ENCODE results near the gene CCDC83. TPM values are rescaled to one million over a fixed set of nuclear protein-coding genes. Genes with fewer than 3 reads are reported as not detected.

Gene CCDC83
- total and polyA plus RNA-seq, 9 of the 15 experiments (the other 6 are each of a cell fraction or from before 2014, with no cell fraction given): not detected

GRCh38 chr11:85912414-85912813 is 57.2 kb downstream of the CCDC83 start:
- H3K9ac ChIP-seq (ENCODE audit: insufficient read depth in 1 of 2, low read depth in 2 of 2, low read length in 2 of 2): no peak overlapping the region
- no peaks in the 10 kb centered on the region for H3K79me2 ChIP-seq (ENCODE audit: control insufficient read depth, insufficient read depth, low read length)
- H2AFZ ChIP-seq (ENCODE audit: low read depth, low read length): no peak overlapping the region
- BruUV-seq (replicated peaks): no TSS peak
- H3K27me3 ChIP-seq (ENCODE audit: control insufficient read depth in 2 of 2, insufficient read depth in 2 of 2, low read length in 2 of 2): peaks cover 4 to 8% of the 10 kb centered on the region in 2 experiments; a peak in 3 of 5 replicates
- no peak overlapping the region for H3K27ac ChIP-seq (ENCODE audit: extremely low read depth, low read depth, low read length)
- FAIRE-seq (no peak), ATAC-seq (no peak), DNase-seq (ENCODE audit: extremely low read depth in 1 of 4, low spot score in 3 of 4) (no peak)
- ChIA-PET POLR2A (interaction anchor here (0.6 kb wide), 2 partner anchors 11 to 159 kb away, joined by 3 read pairs; no protein-coding TSS in a partner anchor), CTCF (ENCODE audit: low intra/inter-chr PET ratio) (no interaction called here)
- in situ Hi-C loops (cut with MboI): no loop called here
- no peaks in the 10 kb centered on the region for H3K36me3 ChIP-seq (ENCODE audit: control insufficient read depth, insufficient read depth, low read length)
- H3K4me1 ChIP-seq (replicated peaks in 1 of 2; ENCODE audit: control insufficient read depth in 2 of 2, insufficient read depth in 2 of 2, low read length in 2 of 2): no peaks in the 10 kb centered on the region
- no peaks in the 10 kb centered on the region for H3K9me3 ChIP-seq (replicated peaks; ENCODE audit: control insufficient read depth, insufficient read depth, low read depth, low read length)
- no peak overlapping the region for H3K4me3 ChIP-seq
- H3K9me1 ChIP-seq (ENCODE audit: control insufficient read depth, insufficient read depth, low read length): no peaks in the 10 kb centered on the region
- intact Hi-C loops (cut with micrococcal nuclease): no loop called here
- no peaks in the 10 kb centered on the region for H4K20me1 ChIP-seq (replicated peaks; ENCODE audit: control insufficient read depth, insufficient read depth, low read length)
- no peak for TF ChIP-seq CLOCK (CRISPR knock-in tag; IDR thresholded peaks at IDR 0.05; ENCODE audit: borderline replicate concordance)
- no peak for TF ChIP-seq KAT7 (CRISPR knock-in tag; IDR thresholded peaks at IDR 0.05; ENCODE audit: borderline replicate concordance)
- TF ChIP-seq, protein P1, sequence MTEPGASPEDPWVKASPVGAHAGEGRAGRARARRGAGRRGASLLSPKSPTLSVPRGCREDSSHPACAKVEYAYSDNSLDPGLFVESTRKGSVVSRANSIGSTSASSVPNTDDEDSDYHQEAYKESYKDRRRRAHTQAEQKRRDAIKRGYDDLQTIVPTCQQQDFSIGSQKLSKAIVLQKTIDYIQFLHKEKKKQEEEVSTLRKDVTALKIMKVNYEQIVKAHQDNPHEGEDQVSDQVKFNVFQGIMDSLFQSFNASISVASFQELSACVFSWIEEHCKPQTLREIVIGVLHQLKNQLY (CRISPR knock-in tag; conservative IDR thresholded peaks at IDR 0.05): no peak
- TF ChIP-seq TRIM24 (IDR thresholded peaks at IDR 0.05): no peak
- TF ChIP-seq ZNF408 (CRISPR knock-in tag; IDR thresholded peaks at IDR 0.05; ENCODE audit: low read depth): no peak
- TF ChIP-seq ZC3H11A (IDR thresholded peaks at IDR 0.05; ENCODE audit: low read depth, low read length): no peak
- TF ChIP-seq ARID2 (IDR thresholded peaks at IDR 0.05): no peak
- no peak for TF ChIP-seq ZNF277 (CRISPR knock-in tag; IDR thresholded peaks at IDR 0.05; ENCODE audit: borderline replicate concordance)
- no peak for TF ChIP-seq SP2 (IDR thresholded peaks at IDR 0.05; ENCODE audit: extremely low read depth, low read depth, low read length, poor library complexity, severe bottlenecking)
- TF ChIP-seq SRSF3 (IDR thresholded peaks at IDR 0.05; ENCODE audit: insufficient read depth, low read length): no peak
- no peak for TF ChIP-seq CGGBP1 (CRISPR knock-in tag; IDR thresholded peaks at IDR 0.05)
- no peak for TF ChIP-seq RBM25 (IDR thresholded peaks at IDR 0.05; ENCODE audit: low read depth, low read length, severe bottlenecking)
- no peak for TF ChIP-seq HDAC3 (IDR thresholded peaks at IDR 0.05; ENCODE audit: borderline replicate concordance, partially characterized antibody)
- no peak for TF ChIP-seq CBX5 (IDR thresholded peaks at IDR 0.05; ENCODE audit: borderline replicate concordance, low read depth)
- no peak for TF ChIP-seq OTX1 (CRISPR knock-in tag; IDR thresholded peaks at IDR 0.05)
- no peak for TF ChIP-seq NKRF (IDR thresholded peaks at IDR 0.05; ENCODE audit: borderline replicate concordance)
- H3K4me2 ChIP-seq (ENCODE audit: insufficient read depth, low read length): no peak overlapping the region
- WGBS (ENCODE audit: insufficient coverage, low coverage, missing lambda C conversion rate): 0% methylated on average over 2 of the region's 2 CpGs

All from K562 (cell line).